CD4-positive, alpha-beta T cell treated with Interleukin-4 for 4 hours (primary cell): ENCODE measurements around the gene PTPRR.

Experiments
- DNase-seq: peaks from one replicate; pipeline ENCODE4 v3.0.0-alpha.2; 2020

Gene PTPRR

DNA sequence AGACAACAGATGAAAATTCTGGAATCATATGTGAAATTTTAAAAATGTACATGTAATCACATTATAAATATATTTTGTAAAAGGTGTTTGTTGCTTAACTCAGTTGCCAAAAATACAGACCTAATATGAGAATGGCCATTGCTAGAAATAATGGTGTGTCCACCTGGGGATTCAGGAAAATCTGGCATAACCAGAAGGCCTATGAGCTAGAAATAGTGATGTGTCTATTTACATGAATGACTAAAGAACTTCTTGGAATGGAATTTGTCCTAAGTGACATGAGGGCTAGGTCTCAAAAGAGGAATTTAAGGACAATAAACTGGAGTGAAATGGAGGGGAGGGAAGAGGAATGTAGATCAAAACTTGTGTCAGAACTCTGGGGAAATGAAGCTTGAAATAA, 126.4 kb downstream of the PTPRR start:
- no peak for DNase-seq

DNA sequence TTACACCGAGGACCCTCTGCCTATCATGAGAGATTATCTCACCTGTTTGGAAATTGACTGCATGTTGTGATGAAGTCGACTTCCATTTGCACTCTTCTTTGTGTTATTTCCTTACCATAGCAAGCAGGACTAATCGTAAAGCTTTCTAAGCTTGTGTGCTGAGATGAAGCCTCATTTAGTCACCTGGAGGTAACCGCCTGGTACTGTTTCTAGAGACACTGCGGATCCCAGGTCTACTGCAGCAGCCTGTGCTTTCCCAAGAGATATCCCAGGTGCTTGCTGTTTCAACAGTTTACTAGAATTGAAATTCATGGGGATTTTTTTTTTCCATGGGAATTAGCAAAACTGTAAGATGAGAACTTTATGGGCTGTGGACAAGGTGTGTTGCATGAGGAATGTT, 131.8 kb downstream of the PTPRR start:
- DNase-seq = no peak

DNA sequence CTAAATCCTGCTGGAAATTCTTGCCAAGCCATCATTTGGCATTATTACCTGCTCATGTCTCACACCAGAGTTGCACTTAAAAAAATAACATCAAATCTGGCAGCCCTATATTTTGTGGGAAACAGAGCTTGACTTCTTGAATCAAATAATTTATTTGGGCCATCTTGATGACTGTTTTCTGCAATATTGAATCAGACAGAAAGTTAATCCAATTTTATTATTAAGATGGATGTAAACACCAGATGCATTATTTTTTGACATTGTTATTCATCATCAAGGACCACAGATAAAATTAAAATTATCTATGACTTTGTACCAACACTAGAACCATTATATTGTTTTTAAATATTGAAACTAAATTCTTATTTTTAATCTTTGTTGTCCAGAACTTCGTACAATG, 132.9 kb downstream of the PTPRR start:
- no peak for DNase-seq

DNA sequence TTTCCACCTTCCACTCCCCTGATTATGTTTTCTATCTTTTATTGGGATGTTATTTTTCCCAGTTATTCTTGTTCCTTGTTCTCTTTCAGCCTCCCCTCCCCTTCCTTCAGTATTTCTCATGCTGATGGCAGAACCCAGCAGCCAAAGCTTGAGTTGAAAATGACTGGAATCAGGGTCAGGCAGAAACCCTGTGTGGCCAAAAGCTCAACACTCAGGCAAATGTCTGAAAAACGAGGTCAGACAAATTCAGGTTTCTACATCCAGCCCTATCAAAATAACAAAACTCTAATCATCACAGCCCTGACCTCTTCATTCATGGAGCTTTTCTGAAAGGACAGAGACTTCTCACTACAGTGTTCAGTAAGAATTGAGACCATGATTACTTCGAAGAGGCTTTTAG, 134.6 kb downstream of the PTPRR start:
- DNase-seq = no peak

DNA sequence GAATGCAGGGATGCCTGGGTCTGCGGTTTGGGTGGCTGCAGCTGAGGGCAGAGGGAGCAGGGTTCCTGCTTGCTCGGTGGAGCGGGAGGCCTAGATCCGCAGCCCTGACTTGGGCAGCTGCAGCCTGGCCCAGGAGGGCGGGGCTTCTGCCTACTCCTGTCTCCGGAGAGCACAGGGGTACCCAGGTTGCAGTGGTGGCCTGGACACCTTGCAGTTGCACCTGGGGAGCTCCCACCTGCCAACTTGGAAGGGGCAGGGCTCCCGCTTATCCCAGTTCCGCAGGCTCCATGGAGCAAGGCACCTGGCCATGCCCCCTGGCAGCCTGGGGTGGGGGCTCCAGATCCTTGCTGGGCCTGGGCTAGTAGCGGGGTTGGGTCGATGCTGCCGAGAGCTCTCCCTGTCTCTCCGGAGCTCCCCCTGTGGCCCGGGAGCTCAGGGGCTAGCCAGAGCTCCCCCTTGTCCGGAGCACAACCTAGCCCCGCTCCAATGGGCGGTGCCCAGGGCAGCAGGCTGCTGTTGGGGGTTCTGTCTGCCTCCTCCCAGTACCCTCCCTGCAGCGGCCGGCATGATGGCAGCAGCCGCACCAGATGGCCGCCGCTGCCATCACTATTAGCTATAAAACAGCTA, 136.4 kb downstream of the PTPRR start:
- DNase-seq = no peak

DNA sequence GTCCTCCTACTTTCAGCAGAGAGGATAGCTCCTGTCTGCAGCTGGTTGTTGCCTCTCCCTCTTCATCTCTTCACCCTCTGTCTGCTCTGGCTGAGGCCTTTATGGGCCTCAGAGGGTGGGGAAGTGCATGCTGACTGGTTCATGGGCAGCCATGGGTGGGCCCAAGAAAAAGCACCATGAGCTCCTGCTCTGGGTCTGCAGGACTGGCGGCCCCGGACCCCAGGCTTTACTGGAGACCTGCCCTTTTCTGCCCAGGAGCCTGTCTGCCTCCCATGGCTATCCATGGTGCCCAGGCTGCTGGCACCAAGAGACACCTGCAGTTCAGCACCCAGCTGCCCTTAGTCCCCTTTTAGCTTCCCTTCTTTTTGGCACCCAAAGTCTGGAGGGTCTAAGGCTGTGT, 137.1 kb downstream of the PTPRR start:
- DNase-seq = no peak

DNA sequence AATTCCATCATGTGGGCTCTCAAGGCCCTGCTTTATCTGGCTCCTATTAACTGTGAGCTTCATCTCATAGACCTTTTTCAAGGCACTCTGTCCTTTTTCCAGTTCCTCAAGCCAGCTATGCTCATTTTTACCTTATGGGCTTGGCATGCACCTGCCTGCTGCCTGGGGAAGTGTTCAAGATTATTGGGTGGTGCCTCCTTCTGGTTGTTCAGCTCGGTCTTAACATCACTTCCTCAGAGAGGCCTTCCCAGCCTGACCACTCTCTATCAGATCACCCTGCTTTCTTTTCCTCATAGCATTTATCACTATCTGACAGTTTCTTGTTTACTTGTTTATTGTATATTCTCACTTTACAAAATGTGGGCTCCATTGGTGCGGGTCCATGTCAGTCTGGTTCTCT, 141.3 kb downstream of the PTPRR start:
- DNase-seq = no peak

DNA sequence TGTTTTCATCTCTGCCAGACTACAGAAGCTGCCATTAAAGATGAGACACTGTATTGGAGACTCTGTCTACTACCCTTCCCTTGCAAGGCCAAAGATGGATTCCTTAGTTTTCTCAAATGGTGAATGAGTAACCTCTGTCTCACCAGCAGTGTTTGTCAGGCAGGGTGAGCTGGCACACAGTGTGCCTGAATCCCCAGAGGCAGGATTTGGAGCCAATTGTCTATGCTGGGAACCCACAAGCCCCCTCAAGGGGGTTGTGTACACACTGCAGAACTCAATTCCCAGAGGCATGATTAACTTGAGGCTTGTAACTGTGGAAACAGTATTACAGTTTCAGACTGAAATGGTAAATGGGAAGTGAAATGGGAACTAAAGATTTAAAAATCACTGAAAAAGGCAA, 146.5 kb downstream of the PTPRR start:
- DNase-seq = no peak

DNA sequence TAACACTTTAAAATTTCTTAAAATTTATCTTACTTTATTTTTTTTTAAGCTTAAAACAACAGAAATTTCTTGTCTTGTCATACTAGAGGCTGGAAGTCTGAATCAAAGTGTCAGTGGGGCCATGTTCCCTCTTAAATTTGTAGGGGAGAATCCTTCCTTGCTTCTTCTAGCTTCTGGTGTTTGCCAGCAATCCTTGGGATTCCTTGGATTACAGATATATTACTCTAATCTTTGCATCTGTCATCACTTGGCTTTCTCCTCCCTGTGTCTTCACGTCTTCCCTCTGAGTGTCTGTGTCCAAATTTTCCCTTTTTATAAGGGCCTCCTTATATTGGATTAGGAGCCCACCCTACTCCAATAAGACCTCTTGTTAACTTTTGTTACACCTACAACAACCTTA, 147.7 kb downstream of the PTPRR start:
- no peak for DNase-seq

DNA sequence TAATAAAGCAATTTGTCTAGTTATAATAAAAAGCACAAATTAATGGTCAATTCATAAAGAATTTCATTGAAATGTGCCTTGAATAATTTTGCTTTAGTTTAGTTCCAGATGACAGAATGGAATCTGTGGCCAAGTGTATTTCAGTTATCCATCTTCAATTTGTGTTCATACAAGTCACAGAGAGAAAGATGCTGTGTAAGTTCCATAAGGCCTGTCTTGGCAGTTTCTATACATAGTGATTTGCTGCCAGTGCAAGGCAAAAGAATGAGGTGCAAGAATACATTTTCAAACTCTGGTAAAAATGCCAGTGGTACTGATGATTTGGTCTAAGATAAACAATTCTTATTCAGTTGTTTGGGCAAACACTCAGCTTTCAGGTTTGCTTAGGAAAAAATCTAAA, 149.0 kb downstream of the PTPRR start:
- DNase-seq = no peak

DNA sequence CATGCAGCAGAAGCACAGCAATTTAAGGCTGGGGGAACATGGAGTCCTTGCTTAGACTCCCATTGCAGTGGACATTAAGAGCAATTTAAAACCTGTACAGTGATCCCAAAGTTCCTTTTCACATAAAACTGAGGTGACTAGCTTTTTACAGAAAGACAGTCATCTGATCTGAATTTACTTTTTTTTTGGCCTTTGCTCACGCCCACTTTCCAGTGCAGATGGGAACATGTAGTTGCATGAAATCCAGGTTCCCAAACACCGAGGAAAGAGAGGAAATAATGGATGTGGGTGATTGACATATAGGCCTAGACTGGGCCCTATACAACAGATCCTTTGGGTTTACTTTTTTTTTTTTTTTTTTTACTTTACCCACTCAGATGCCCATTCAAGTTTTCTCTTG, 156.9 kb downstream of the PTPRR start:
- no peak for DNase-seq

DNA sequence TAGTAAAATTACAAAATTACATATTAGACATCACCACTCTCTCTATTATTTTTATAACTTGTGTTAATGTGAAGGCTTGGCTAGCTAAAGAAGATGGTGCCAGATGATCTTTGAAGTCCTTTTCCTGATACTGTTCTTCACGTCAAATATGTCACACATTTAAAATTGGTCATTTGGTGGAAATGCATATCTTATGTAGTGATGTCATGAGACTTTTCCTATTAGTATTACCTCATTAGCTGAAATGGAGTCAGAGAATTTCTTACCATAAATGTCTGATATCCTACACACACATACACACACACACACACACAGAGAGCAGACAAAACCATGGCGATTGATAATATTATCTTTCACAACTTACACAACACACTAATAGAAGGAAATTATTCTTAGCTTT, 158.5 kb downstream of the PTPRR start:
- no peak for DNase-seq

DNA sequence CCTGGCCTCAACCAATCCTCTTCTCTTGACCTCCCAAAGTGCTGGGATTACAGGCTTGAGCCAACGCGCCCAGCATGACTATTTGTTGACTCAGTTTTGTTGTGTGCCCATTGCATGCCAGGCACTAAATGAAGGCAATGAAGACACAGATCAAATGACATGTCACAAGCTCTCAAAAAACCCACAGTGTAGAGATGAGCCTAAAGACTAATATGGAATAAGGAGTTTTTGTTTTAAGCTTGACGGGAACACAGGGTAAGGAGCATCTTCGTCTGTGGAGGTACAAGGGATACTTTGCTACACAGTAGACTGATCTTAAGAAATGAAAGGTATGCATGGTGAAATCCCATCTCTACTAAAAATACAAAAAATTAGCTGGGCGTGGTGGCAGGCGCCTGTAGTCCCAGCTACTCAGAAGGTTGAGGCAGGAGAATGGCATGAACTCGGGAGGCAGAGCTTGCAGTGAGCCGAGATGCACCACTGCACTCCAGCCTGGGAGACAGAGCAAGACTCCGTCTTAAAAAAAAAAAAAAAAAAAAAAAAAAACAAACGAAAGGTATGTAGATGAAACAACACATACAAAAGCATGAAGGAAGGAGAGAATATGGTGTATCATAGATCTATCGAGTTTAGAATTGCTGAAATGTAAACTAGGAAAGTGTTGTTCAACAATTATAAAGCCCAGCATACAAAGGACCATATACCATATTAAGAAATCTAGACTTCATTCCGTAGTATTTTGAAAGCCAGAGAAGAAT, 161.2 kb downstream of the PTPRR start:
- DNase-seq = no peak

DNA sequence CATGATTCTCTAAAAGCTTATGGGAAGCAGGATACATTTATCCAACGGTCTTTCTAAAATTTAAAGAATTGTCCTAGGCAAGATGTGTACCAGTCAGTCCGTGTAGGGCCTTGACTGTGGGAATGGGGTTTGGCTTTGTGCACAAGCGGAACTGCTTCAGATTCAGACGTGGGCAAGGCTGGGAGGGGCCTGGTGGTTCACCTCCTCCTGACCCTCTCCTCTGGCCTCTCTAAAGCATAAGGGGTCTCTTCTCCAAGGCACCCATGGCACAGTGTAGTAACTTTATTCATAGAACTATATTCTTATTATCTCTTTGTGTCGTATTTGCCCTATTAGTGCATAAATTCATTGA, 162.1 kb downstream of the PTPRR start:
- DNase-seq = no peak

DNA sequence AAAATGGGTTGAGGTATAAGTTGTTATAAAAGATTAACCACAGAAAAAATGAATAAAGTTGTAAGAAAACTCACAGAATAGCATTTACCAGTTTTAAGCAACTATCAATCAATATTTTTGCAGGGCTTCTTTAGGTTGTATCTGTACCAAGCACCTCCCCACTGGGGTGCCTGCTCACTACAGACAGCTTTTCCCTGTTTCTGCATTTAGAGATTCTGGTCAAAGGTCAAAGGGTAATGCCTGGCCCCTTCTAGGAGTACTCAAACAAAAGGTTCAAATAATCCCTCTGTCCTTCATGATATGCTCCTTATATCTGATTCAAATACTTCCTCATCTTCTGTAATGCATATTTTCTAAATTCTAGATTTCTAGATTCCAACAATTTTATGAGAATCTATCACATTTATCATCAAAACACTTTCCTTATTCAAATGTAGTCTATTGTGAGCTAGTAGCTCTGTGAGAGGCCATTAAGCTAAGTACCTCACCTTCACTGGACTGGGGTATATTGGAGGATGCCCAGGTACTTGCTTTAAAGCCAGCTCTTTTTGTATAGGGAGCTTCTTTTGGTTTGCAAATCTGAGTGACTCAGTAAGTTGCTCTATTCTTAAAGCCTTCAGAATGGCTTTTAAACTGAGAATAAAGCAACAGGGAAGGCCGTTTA, 162.6 kb downstream of the PTPRR start:
- DNase-seq = no peak

DNA sequence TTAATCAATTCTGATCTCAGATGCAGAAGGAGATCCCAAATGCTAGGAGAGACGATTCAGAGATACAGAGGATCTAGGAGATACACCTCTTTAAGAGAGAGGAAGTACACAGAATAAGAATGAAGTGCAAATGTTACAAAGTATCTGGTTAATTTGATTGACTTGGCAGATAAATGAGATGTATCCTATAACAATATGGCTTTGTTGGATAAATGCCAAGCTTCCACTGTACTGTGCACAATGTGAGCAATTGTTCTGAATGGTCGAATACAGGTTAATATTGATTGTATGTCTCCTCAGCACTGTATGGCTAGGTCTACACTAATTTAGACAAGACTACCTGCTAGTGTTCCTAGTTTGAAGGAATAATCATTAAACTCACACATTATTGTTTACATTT, 163.7 kb downstream of the PTPRR start:
- no peak for DNase-seq

DNA sequence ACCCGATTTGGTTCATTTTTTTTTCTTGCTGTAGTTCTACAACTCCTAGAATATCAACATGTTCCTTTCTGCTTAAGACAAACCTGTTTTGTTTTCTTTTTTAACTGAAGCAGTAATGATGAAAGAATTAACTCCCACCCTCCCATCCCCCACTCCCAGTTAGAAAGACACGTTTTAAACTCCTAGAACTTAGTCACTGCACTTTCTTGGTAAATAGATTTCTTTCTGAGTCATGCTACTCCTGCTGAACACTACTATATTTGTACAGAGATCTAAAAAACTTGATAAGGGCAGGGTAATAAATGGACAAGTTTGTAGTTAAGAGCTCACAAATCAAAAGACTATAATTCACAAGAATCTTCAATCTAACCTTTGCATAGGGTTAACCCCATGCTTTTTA, 164.4 kb downstream of the PTPRR start:
- no peak for DNase-seq

DNA sequence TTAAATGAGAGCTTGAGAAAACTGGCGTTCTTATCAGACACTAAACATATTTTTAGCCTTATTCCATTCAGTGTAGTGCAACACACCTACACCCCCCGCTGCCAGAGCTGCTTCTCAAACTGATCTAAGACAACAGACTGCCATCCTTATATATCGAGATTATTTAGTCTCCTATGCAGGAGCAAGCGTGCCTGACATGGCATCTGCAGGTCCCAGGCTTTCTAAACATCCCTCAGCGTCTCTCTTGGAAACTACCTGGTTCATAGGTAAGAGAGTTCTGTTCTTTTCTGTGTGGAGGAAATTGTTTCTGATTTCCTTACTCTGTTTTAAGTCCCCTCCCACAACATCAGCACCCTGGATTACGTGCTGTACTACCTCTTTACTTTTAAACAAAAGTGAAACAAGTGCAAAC, 166.2 kb downstream of the PTPRR start:
- no peak for DNase-seq

DNA sequence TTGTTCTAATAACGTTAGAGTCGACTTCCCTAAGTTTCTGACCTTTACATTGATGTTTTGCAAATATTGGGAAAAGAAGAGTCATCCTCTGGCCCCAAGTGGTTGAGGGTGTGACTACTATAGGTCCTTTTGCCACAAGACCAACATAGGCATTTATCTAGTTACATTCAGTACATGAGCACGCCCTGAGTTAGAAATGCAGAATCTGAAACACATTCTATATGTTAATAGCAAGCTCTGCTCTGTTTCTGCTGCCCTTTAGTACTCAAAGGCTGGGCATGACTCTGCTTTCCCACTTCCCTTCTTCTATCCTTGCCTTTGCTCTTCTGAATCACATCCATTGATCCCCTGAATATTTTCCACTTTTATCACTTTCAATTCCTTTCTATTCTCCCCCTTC, 168.2 kb downstream of the PTPRR start:
- no peak for DNase-seq

DNA sequence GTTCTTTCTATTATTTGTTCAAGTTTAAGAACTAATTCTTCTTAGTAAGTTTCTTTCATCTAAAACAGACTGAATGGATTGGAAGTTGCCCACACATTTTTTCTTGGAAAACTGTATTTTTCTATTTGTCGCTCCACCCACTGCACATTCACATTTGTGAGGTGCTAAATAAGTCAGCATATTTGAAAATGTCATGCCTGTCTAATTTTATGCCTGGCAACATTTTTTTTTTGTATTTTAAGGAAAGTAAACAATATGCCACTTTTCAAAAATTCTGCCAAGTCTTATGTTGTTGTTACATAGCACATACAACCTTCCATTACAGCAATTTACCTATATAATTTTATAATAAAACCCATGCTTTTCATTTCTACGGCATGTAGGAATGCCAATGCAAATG, 170.6 kb downstream of the PTPRR start:
- no peak for DNase-seq

DNA sequence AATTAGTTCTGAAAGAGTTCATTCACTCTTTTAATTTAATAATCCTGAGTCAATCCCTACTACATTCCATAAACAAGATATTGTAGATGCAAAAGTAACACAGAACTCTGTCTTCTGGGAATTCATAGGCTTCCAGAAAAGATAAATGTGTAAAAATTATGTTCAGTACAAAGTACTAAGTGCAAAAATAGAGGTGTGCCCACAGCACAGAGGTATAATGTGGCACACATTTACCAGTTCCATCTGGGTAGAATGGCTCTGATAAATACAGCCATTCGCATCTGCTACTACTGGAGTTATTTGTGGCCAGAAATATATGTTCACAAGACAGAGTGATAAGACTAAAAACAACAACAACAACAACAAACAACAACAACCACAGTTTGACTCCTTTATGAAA, 171.7 kb downstream of the PTPRR start:
- DNase-seq = no peak

DNA sequence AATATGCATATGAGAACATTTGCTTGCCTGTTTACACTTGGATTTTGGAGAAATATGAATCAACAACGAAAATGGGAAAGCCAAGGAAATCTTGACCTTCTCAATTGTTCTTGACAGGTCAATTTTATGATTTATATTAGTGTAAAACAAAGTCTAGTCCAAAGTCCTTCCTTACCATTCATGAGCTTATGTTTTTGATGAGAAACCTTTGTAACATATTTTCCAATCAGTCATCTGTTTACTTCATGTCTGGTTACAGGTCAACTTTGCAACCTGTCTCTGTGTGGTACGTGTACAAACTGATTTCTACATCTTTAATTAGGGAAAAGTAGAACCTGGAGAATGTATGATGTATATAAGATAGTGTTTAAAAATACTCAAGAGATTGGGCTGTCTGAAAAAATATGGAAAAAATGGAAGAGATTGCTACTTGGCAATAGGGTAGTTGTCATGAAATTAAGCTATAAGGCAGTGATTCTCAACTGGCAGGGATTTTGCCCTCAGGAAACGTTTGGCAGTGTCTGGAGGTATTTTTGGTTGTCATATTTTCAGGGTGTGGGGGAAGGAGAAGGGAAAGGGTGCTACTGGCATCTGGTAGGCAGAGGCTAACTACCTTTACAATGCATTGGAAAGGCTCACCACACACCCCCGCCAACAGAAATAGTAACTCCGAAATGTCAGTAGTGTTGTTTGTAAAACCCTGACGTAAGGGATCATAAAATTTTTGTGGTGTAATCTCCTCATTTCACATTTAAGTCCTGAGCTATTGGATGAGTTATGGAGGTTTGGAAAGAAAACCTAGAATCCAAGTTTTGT, 172.9 kb downstream of the PTPRR start:
- no peak for DNase-seq

DNA sequence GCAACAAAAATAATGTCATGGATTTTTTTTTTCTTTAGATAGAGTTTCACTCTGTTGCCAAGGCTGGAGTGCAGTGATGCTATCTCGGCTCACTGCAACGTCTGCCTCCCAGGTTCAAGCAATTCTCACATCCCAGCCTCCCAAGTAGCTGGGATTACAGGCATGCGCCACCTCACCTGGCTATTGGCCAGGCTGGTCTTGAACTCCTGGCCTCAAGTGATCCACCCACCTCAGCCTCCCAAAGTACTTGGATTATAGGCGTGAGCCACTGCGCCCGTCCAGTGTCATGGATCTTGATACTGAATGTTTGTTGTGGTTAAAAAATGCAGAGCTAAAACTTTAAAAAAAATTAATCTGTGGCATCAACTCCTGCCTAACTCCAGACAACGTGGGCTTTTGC, 175.5 kb downstream of the PTPRR start:
- no peak for DNase-seq

DNA sequence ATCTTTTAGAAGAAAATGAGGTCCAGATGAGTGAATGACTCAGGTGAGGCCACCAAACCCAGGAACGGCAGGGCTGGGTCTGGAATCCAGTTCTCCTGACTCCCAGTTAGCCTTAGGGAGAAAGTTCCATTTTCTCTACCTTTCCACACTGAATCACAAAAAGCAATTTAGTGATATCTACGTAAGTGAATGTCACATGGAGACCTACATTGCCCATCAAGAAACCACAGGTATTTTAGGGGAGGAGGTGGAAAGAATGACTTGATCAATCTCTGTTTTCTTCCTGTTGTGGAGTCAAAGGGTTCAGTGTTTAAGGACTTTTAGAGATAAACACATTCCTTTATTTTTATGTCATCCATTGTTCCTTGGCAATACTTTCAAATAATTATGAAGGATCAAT, 176.4 kb downstream of the PTPRR start:
- no peak for DNase-seq
